HG03064 (cell line): ENCODE results near the gene HS3ST6.
"Not testable (repeated sequence)": the region's sequence is repeated elsewhere in the genome, so short reads cannot be mapped to it uniquely, and the experiment has no call there.

Experiments
- ATAC-seq: cut with Tn5 transposase; IDR thresholded peaks from one replicate; pipeline ENCODE4 v1.9.1; 2021; ENCODE audit warnings: low read depth; ENCODE audit not compliant: unreplicated experiment

Gene HS3ST6

DNA sequence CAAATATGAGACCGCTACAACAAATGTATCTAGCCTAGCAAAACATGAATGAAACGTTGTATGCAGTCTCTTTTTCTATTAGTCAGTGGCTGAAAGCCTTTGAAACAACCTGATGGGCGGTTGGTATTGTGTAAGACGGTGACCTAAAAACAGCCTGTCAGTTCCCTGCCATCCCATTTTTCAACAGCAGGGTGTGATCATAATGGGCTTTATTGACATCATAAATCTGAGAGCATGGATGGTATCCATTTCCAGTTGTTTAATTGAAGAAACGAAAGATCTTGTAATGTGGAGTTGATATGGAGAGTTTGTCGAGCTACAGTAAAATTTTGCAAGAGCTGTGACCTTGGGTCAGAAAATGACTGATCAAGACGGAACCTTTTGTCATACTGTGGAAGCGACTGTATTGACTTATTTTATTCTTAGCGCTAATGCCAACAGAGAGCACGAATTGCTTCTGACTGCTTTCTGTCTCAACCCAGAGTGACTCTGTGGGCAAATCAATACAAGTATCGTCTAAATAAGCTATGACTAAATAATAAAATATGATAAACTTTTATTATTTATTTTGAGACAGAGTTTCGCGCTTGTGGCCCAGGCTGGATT lies 34.0 kb downstream of the HS3ST6 start:
- ATAC-seq, result no peak

DNA sequence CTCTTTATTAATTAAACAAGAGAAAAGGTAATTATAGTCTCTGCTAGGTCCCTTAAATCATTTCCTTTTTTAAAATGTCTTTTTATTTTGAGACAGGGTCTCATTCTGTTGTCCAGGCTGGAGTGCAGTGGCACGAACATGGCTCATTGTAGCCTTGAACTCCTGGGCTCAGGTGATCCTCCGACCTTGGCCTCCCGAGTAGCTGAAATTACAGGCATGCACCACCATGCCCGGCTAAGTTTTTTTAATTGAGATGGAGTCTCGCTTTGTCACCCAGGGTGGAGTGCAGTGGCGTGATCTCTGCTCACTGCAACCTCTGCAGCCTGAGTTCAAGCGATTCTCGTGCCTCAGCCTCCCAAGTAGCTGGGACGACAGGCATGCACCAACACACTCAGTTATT lies 37.0 kb downstream of the HS3ST6 start:
- not testable (repeated sequence) for ATAC-seq

DNA sequence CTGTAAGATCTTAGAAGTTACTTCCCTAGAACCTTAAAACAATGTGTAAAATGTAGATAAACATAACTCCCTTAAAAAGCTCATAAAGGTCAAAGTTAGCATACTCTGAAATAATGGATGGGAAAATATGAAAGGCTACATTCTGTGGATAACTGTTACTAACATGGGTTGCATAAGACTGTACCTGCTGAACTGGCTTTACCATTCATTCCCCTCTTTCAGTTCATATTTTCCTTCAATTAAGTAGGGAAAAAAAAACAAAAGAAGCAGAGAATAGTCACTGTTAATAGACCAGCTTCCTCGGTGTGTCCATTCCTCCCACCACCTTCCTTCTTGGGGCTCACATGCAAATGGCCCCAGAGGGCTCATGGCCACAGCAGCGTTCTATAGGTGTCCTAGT lies 38.7 kb downstream of the HS3ST6 start:
- ATAC-seq, result no peak

DNA sequence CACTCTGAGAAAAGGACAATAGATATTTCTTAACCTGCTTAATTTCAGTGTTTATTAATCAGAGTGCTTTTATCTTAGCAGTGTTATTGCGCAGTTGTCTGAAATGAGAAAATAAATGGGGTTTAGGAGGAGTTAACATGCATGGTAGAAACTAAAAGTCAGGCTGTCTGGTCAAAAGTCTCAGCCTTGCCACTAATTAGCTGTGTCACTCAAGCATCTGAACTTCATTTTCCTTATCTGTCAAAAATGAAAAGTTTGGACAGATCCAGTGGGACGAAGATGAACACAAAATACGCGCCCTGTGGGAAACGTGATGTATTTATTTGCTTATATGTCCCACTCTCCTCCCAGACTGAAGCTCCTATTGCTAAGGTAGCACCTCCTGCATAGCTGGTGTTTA lies 40.0 kb downstream of the HS3ST6 start:
- ATAC-seq, result no peak

DNA sequence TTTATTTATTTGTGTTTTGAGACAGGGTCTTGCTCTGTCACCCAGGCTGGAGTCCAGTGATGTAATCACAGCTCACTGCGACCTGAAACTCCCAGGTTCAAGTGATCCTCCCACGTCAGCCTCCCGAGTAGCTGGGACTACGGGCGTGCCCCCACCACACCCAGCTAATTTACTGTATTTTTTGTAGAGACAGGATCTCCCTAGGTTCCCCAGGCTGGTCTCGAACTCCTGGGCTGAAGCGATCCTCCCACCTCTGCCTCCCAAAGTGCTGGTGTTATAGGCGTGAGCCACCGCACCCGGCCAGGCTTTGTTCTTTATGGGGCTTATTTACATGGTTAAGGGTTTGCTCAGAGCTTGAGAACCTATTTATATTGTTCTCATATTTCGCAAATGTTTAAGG lies 40.4 kb downstream of the HS3ST6 start:
- no peak for ATAC-seq

DNA sequence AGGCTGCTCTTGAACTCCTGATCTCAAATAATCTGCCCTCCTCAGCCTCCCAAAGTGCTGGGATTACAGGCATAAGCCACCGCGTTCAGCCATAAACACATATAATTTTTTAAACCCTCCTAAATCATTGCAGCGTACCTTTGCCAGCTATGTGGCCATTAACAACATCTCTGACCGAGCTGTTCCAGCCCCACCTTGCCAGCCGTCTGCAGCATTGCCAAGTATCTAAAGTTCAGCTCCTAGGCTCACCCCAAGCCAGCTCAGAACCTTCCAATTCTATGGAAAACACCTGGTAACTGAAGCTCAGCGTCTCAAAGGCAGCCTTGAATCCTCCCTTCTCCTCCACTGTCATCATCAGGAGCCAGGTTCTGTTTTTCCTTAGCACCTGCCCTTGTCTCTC lies 41.1 kb downstream of the HS3ST6 start:
- ATAC-seq, result no peak

DNA sequence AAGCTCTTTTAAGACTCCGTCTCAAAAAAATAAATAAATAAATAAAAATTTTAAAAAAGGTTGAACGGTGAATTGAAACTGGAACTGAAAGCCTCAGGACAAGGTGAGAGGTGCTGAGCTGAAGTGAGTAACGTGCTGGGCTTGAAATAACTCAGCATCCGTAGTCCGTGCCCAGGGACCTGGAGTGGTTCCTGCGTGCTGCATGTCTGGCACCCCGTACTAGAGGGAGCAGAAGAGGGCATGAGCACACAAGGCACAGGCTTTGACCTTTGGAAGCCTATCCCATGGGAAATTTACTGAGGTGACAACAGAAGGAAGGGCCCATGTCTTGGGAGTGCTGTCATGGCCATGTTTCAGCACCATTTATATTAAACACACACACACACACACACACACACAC lies 41.7 kb downstream of the HS3ST6 start:
- no peak for ATAC-seq

DNA sequence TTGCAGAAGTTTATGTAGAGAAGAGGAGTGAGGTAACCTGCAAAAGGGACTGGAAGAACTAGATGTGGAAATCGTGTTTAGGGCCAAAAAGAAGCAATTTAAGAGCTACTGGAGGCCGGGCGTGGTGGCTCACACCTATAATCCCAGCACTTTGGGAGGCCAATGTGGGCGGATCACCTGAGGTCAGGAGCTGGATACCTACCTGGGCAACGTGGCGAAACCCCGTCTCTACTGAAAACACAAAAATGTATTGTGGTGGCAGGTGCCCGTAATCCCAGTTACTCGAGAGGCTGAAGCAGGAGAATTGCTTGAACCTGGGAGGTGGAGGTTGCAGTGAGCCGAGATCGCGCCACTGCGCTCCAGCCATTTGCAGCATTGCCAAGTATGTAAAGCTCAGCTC lies 42.1 kb downstream of the HS3ST6 start:
- not testable (repeated sequence) for ATAC-seq

DNA sequence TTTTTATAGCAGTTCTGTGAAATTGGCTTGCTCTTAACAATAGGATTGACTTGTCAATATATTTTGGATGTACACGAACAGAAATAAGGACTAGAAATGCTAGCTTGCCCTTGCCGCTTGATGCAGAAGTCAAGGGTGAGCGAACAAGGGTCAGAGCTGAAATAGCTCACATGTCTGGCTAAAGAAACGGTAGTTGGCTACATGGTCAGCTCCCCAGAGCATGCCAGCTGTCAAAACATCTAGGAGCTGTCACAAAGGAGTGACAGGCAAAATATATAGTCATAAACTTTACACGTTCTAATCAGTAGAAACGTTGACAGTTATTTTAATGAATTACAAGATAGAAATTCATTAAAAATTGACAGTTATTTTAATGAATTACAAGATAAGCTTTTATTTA lies 43.4 kb downstream of the HS3ST6 start:
- ATAC-seq, result no peak

DNA sequence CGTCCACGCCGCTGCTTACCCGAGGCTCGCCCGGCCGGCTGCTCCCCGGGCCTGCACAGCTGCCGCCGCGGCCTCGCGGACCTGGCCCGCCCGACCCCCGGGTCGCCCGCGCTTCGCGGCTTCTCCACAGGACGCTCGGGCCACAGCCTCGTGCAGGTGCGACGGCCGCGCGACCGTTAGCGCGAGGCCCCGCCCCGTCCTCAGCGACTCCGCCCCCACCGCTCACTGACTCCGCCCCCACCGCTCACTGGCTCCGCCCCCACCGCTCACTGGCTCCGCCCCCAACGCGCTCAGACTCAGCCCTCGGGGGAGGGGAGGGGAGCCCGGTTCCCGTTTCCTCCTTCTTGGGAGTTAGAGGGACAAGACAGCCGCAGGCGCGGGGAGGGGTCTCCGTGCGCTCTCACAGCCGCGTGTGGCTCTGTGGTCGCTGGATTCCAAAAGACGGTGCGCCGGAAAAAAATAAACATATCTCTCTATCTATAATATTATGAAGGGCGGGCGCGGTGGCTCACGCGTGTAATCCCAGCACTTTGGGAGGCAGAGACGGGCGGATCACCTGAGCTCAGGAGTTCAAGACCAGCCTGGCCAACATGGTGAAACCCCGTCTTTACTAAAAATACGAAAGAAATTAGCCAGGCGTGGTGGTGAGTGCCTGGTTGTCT lies 46.1 kb downstream of the HS3ST6 start, which contains the start of gene MEIOB:
MEIOB (minus strand) TSS at position 191 of the 662 bp plus-strand sequence. CDS start 3,989 bp downstream, outside the sequence.
- ATAC-seq, result no peak

DNA sequence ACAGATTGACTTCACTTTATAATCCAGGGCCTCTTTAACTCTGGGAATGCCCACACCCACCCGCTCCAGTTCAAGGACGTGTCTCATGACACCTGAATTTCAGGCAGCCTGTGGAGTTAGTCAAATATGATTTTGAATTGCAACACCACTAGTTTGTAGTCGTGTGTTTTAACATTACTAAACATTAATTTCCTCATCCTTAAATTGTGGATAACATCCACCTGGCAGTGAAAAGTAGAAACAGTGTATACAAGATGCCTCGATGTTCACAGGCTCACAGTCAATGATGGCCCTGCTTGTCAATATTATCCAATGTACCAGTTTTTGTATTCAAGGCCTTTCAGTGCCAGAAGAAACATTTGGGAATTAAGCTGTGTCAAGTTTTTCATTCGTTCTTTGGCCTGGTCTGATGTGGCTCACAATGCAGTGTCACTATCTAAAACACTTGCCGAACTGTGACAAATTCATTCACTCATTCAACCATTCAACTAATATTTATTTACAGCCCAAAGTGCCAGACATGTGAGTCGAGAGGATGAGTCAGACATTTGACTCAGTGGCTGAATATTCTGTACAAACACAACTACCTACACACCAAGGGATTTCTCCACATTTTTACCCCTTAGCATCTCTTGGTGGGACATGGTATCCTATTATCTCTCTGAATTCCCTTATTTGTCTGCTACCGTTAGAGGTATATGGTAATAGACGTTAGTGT lies 47.7 kb downstream of the HS3ST6 start:
- ATAC-seq, result no peak

DNA sequence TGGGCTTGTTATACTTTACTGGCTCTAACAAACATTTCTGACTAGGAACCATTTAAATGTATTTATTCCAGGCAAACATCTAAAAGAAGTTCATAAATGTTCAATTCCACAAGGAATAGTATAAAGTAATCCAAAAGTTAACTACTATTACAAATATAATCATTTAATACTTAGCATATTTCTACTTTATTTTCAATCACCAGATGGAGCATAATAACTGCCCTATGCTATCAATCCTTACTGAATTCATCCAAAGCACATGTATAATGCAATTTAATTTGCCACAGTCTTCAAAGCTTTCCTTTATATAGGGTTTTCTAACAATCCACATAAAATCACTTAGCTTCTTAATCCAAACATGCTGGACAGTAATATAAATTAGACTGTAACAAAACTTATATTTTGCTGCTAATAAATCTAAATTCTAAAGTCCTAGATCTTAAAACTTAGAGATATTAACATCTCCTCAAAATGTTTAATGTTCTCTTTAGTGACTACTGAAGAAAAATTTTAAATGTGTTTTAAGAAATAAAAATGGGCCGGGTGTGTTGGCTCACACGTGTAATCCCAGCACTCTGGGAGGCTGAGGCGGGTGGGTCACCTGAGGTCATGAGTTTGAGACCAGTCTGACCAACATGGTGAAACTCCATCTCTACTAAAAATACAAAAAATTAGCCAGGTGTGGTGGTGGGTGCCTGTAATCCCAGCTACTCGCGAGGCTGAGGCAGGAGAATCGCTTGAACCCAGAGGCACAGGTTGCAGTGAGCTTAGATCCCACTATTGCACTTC lies 52.1 kb downstream of the HS3ST6 start:
- ATAC-seq, result no peak

DNA sequence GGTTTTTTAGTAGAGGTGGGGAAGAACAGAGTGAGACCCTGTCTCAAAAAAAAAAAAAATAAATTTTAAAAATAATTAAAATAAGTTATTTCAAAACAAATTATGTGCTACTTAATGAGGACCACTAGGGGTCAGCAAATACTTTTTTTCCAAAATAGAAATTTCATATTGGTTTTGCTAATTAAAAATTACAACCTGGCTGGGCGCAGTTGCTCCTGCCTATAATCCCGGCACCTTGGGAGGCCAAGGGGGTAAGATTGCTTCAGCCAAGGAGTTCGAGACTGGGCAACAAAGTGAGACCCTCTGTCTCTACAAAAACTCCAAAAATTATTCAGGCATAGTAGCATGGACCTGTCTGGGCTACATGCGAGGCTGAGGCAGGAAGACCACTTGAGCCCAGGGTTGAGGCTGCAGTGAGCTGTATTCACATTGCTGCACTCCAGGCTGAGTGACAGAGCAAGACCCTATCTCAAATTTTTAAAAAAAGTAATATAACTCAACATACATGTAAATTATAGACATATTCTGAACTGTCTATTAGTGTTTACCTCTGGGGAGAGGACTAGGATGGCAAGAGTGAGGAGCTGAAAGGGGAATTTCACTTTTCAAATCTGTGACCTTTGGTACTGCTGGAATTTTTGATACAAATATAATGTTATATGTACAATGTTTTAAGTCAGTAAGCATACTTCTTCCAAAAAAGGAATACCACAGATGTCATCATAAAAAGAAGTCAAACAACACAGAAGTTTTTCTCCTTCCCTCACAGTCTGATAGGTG lies 54.3 kb downstream of the HS3ST6 start:
- ATAC-seq, result no peak

DNA sequence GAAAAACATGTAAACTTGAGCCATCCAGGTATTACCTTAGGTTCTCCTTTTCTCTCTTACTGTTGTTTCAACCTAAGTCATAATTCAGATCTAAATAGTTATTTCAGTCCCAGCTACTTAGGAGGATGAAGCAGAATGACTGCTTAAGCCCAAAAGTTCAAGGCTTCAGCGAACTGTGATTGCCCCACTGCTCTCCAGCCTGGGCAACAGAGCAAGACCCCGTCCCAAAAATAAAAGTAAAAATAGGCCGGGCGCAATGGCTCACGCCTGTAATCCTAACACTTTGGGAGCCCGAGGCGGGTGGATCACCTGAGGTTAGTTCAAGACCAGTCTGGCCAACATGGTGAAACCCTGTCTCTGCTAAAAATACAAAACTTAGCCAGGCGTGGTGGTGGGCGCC lies 55.8 kb downstream of the HS3ST6 start:
- no peak for ATAC-seq

DNA sequence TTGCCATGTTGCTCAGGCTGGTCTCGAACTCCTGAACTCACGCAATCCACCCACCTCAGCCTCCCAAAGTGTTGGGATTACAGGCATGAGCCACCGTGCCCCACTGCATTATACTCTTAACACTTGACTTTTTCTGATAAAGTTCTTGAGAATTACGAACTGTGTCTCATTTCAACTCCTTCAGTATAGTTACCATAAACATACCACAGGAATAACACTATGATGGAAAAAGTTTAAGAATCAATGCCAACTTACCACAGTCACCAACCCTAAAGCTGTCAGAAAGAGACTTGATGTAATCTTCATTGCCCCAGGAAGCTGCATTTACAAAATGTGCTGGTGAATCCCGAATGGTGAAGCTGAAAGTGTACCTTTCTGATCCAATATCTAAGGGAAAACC lies 56.5 kb downstream of the HS3ST6 start:
- ATAC-seq, result no peak
